Measurements from ENCODE around the gene UGT1A7.

UGT1A7 gene

GRCh38 chr2:233772583-233772982 lies 90.9 kb downstream of the UGT1A7 start:
- Histone ChIP-seq H4K20me1 (ENCODE audit: low read depth, low read length) (no peaks in the 10 kb centered on the region), H3K9me2 (replicated peaks; ENCODE audit: insufficient read depth, low read length) (no peaks in the 10 kb centered on the region), H3K4me2 (ENCODE audit: low read depth, low read length, poor library complexity, severe bottlenecking) (no peak overlapping the region), H3K27me3 (ENCODE audit: low read length) (no peaks in the 10 kb centered on the region), H3K9me3 (ENCODE audit: insufficient read depth, low read length) (no peaks in the 10 kb centered on the region), H3K9ac (ENCODE audit: low read length) (no peak overlapping the region), H3K27ac (ENCODE audit: low read depth, low read length) (no peak overlapping the region), H3K36me3 (ENCODE audit: low read length) (no peaks in the 10 kb centered on the region), H3K4me3 (ENCODE audit: insufficient read depth, low read length, poor library complexity, severe bottlenecking) (no peak overlapping the region), H3K79me2 (ENCODE audit: insufficient read depth, low read length) (no peaks in the 10 kb centered on the region), H3F3A (ENCODE audit: insufficient read depth) (no peaks in the 10 kb centered on the region), H2AFZ (ENCODE audit: low read depth, low read length, severe bottlenecking) (no peak overlapping the region)
- TF ChIP-seq EZH2phosphoT487 (conservative IDR thresholded peaks at IDR 0.05; ENCODE audit: low read length) = no peak
- TF ChIP-seq CTCF (IDR thresholded peaks at IDR 0.05; ENCODE audit: insufficient read depth, low read length, poor library complexity, severe bottlenecking) = no peak

- Histone ChIP-seq H3K9ac (ENCODE audit: low read length) (no peak overlapping the region), H3K36me3 (ENCODE audit: low read length) (no peaks in the 10 kb centered on the region), H3K9me3 (ENCODE audit: insufficient read depth, low read length) (no peaks in the 10 kb centered on the region), H3K27ac (ENCODE audit: low read depth, low read length) (no peak overlapping the region), H3K4me3 (ENCODE audit: insufficient read depth, low read length, poor library complexity, severe bottlenecking) (no peak overlapping the region), H4K20me1 (ENCODE audit: low read depth, low read length) (no peaks in the 10 kb centered on the region), H3K79me2 (ENCODE audit: insufficient read depth, low read length) (no peaks in the 10 kb centered on the region), H3K27me3 (ENCODE audit: low read length) (no peaks in the 10 kb centered on the region), H3K9me2 (replicated peaks; ENCODE audit: insufficient read depth, low read length) (no peaks in the 10 kb centered on the region), H2AFZ (ENCODE audit: low read depth, low read length, severe bottlenecking) (no peak overlapping the region), H3F3A (ENCODE audit: insufficient read depth) (no peaks in the 10 kb centered on the region), H3K4me2 (ENCODE audit: low read depth, low read length, poor library complexity, severe bottlenecking) (no peak overlapping the region)
- TF ChIP-seq CTCF (IDR thresholded peaks at IDR 0.05; ENCODE audit: insufficient read depth, low read length, poor library complexity, severe bottlenecking) = no peak
- no peak for TF ChIP-seq EZH2phosphoT487 (conservative IDR thresholded peaks at IDR 0.05; ENCODE audit: low read length)
Observed at GRCh38 chr2:233773854-233774253, 92.2 kb downstream of the UGT1A7 start.

GRCh38 chr2:233775414-233775813 lies 93.7 kb downstream of the UGT1A7 start:
- Histone ChIP-seq H3K4me2 (ENCODE audit: low read depth, low read length, poor library complexity, severe bottlenecking) (no peak overlapping the region), H3K9me3 (ENCODE audit: insufficient read depth, low read length) (no peaks in the 10 kb centered on the region), H2AFZ (ENCODE audit: low read depth, low read length, severe bottlenecking) (no peak overlapping the region), H3K36me3 (ENCODE audit: low read length) (no peaks in the 10 kb centered on the region), H3K27me3 (ENCODE audit: low read length) (no peaks in the 10 kb centered on the region), H3K9ac (ENCODE audit: low read length) (no peak overlapping the region), H3K27ac (ENCODE audit: low read depth, low read length) (no peak overlapping the region), H3F3A (ENCODE audit: insufficient read depth) (no peaks in the 10 kb centered on the region), H3K79me2 (ENCODE audit: insufficient read depth, low read length) (no peaks in the 10 kb centered on the region), H4K20me1 (ENCODE audit: low read depth, low read length) (no peaks in the 10 kb centered on the region), H3K4me3 (ENCODE audit: insufficient read depth, low read length, poor library complexity, severe bottlenecking) (no peak overlapping the region), H3K9me2 (replicated peaks; ENCODE audit: insufficient read depth, low read length) (no peaks in the 10 kb centered on the region)
- TF ChIP-seq EZH2phosphoT487 (conservative IDR thresholded peaks at IDR 0.05; ENCODE audit: low read length) (no peak), CTCF (IDR thresholded peaks at IDR 0.05; ENCODE audit: insufficient read depth, low read length, poor library complexity, severe bottlenecking) (no peak)
